Endometrium (tissue), 2 donors: ENCODE results near the gene CCDC194.

Experiments used
- FAIRE-seq: peaks from 2 replicates; lab custom pipeline; 2012; peaks lifted over from hg19 to GRCh38; lab: Jason Lieb, UNC
- donor health status: control.
- donor health status: control.

The CCDC194 gene

GRCh38 chr19:17405250-17406045 is 11.5 kb upstream of the CCDC194 start, which contains the start of gene BST2:
BST2 (minus strand) TSS chr19:17405630; CDS start chr19:17405575, 55 bp downstream.
- no peak for FAIRE-seq

DNA sequence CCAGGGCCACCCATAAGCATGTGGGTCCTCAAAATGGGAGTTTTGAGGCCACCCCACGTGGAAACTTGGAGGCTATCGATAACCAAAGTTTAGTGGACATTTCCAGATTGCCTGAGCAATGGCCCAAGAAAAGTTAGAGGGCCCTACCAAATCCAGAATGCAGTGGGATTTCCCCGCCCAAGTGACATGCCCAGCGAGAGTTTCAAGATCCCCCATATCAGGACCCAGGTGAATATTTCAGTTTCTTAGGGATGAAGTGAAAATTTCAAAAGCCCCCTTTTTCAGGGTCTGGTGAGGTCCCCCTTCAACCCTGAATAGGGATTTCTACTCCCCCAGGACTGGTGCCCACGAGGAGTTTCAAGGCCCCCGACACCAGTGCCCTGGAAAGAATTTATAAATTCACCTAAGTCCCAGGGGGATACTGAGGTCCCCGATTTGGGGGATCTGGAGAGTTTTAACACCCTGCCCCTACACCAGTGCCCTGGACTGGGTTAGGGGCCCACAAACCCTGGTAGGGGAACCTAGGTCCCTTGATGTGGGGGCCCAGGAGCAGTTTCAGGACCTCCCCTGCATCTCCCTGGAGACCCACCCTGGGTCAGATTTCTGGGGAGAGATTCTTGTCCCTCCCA is 10.7 kb upstream of the CCDC194 start:
- no peak for FAIRE-seq

- FAIRE-seq: no peak
Observed at GRCh38 chr19:17404015-17404414, 10.0 kb upstream of the CCDC194 start.

GRCh38 chr19:17402982-17403855 is 9.2 kb upstream of the CCDC194 start:
- FAIRE-seq: no peak

DNA sequence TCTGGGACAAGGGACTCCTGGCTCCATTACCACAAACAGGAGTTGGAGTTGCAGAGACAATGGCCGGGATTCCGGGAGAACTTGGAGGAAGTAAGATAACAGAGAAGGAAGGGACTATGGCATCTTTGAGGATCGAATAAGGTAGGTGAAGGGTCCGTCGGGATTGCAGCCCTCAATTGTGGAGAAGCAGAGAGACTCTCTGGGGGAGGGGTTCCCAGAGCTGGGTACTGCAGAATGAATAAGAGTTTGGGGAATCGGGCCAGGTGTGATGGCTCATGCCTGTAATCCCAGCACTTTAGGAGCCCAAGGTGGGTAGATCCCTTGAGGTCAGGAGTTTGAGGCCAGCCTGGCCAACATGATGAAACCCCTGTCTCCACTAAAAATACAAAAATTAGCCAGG is 7.6 kb upstream of the CCDC194 start:
- no peak for FAIRE-seq

GRCh38 chr19:17398902-17399527 is 5.0 kb upstream of the CCDC194 start:
- FAIRE-seq: no peak

DNA sequence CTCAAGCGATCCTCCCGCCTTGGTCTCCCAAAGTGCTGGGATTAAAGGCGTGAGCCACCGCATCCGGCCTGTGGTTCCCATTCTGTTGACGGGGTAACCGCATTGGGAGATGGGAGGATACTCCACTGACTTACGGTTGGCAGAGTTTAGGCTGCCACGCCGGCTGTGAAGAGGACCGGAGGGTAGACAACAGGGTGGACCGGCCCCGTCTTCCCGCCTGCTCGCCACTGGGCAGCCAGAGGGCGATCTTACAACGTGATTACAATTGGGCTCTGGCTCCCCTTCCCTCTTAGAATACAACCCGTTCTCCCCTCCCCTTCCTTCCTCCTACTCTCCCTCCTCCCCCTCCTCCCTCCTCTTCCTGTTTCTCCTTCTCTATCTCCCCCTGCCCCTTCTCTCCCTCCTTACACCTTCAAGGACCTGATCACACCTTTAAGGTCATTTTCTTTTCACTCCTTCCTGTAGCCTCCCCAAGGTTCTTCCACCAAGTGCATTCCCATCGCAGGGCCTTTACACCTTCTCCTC is 957 bp upstream of the CCDC194 start:
- FAIRE-seq: no peak

- FAIRE-seq: no peak
Observed at GRCh38 chr19:17393002-17393401, 994 bp downstream of the CCDC194 start.

DNA sequence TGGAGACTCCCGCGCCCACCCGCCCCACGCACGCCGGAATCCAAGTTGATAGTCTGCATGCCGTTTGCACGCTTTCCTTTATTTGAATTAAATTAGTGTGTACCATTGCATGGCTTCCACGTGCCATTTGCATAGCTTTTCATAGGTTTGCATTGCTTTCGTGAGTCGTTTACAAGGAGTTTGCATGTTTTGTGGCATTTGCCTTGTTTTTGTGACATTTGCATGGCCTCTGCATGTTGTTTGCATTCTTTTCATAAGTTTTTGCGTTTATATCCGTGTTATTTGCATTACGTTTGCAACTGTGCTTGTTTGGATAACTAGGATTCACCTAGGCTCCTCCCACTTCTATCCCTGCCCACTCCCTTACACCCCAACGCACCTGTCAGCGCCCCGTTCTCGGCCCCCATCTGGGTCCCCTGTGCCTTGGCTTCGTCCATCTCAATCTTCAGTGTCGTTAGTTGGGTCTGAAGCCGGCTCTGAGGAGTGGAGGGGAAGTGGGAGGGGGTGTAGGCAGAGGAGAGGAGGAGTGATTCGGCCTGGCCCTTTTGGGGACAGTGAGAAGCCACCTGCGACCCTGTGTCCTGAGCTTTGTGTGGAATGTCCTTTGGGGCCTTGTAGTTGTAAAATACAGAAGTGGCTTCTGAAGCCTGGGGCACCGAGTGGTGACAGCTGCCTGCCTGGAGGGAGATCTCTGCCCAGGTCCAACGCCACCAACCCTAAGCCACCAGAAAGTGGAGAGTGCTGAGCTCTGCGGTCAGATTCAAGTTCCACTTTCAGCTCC is 2.4 kb downstream of the CCDC194 start:
- FAIRE-seq: no peak

- no peak for FAIRE-seq
Observed at GRCh38 chr19:17390665-17391370, 3.2 kb downstream of the CCDC194 start.

DNA sequence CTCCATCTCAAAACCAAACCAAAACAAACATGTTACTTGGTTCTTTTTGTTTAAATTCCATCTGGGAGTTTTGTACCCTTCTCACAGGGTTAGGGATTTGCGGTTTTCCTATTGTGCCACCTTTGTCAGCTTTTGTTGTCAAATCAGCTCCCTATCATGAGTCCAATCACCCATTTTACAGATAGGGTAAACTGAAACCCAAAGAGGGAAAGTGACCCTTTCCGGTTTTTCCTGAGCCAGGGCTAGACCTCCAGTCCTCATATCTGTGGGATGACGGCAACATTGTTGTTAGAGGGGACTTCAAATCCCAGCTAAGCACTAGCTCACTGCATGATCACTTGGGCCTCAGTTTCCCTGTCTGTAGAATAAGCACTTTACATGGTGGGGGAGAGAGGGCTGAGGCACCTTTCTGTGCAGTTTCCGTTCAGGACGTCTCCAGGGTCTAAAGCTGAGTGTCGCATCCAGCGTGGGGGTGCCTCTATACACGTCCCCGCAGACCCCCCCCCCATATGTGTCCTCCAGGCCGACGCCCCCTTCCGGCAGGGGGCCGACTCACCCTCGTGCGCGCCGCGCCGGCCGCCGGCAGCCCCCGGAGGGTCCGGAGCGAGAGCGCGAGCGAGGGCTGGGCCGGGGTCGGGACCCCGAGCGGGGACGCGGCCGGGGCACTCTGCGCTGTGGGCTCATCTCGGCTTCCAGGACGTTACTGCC is 3.9 kb downstream of the CCDC194 start:
- FAIRE-seq: no peak

GRCh38 chr19:17389288-17389687 is 4.7 kb downstream of the CCDC194 start:
- no peak for FAIRE-seq

GRCh38 chr19:17385878-17386611 is 8.0 kb downstream of the CCDC194 start:
- FAIRE-seq: no peak

GRCh38 chr19:17380426-17381138 is 13.4 kb downstream of the CCDC194 start:
- FAIRE-seq: no peak

GRCh38 chr19:17379221-17379631 is 14.8 kb downstream of the CCDC194 start:
- FAIRE-seq: no peak

DNA sequence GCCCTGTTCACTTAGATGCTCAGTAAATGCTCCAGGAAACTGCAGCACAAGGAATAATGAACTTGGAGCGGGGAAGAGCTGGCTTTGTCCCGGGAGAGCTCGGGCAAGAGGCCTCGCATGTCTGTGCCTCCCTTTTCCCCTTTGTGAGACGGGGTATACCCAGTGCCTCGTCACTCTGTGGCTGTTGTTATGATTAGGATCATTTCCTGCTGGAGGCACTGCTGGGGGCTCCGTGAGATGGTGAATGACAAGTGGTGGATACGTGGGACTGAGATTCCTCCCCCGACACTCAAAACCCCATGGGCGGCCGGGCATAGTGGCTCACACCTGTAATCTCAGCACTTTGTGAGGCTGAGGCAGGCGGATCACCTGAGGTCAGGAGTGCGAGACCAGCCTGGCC is 15.7 kb downstream of the CCDC194 start:
- FAIRE-seq: no peak

- no peak for FAIRE-seq
Observed at GRCh38 chr19:17376935-17377600, 16.9 kb downstream of the CCDC194 start, which contains the start of gene PLVAP. PLVAP (minus strand) TSS chr19:17377342; CDS start chr19:17377288, 54 bp downstream.
